ENCODE results near the gene RABGGTB.

DNA sequence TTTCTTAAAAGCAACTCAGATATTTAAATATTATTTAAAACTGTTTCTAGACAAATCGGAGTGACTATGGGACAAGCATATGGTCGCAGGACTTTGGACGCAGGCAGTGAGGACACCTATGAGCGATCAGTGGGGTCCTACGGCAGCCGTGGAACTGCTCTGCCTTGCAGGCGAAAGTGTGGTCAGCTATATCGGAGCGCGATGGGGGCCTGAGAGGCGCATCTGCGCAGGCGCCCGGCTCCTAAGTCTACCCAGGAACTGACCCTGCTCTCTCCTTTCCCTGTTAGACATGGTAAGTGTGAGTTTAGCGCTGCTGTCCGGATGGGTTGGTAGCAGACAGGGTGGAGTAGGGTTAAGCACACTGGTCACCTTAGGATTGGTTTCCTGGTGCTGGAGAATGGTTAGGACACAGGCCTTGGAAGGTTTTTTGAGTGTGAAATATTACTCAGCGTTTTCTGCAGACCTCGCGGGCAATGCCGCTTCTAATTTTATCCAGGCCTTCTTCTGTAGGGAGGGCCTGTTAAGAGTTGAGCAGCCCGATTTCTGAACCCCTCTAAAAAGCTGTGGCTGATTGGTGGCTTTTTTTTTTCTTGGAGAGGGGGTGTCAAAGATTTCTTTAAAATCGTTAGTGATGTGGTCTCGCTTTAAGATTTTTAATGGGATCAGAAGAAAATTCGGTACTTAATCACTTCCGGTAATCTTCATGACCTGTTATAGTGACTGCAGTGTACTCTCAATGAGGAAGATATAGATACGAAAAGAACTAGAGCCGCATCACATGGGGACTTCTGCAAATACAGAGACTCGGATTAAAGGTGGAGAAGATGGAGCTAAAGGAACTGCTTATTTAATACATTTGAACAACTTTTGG is at the start of gene RABGGTB:
- TF ChIP-seq EZH2phosphoT487 (IDR thresholded peaks at IDR 0.05; ENCODE audit: borderline replicate concordance, low read length): no peak
- TF ChIP-seq, protein P1, sequence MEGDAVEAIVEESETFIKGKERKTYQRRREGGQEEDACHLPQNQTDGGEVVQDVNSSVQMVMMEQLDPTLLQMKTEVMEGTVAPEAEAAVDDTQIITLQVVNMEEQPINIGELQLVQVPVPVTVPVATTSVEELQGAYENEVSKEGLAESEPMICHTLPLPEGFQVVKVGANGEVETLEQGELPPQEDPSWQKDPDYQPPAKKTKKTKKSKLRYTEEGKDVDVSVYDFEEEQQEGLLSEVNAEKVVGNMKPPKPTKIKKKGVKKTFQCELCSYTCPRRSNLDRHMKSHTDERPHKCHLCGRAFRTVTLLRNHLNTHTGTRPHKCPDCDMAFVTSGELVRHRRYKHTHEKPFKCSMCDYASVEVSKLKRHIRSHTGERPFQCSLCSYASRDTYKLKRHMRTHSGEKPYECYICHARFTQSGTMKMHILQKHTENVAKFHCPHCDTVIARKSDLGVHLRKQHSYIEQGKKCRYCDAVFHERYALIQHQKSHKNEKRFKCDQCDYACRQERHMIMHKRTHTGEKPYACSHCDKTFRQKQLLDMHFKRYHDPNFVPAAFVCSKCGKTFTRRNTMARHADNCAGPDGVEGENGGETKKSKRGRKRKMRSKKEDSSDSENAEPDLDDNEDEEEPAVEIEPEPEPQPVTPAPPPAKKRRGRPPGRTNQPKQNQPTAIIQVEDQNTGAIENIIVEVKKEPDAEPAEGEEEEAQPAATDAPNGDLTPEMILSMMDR (IDR thresholded peaks at IDR 0.05; ENCODE audit: low read depth, low read length, poor library complexity, severe bottlenecking): no peak
